Progenitor cell of endocrine pancreas (in vitro differentiated cells): ENCODE data around the gene ZNF576. TPM values are rescaled to one million over a fixed set of nuclear protein-coding genes. Genes with fewer than 3 reads are reported as not detected.
"Not testable (repeated sequence)": the region's sequence is repeated elsewhere in the genome, so short reads cannot be mapped to it uniquely, and the experiment has no call there.

ENCODE experiments used
- DNase-seq: peaks from one replicate; pipeline ENCODE4 v3.0.0; 2021; ENCODE audit warnings: low spot score; ENCODE audit not compliant: unreplicated experiment
- H3K27ac Mint-ChIP-seq: 2 replicates; pipeline ENCODE4 v1.8.0; 2021; ENCODE audit warnings: mild to moderate bottlenecking, moderate library complexity, mixed read lengths
- H3K27me3 Mint-ChIP-seq: 2 replicates; pipeline ENCODE4 v1.8.0; 2021; ENCODE audit warnings: mixed read lengths
- H3K36me3 Mint-ChIP-seq: 2 replicates; pipeline ENCODE4 v1.8.0; 2022; ENCODE audit warnings: mixed read lengths; ENCODE audit not compliant: insufficient read depth
- H3K4me1 Mint-ChIP-seq: 2 replicates; pipeline ENCODE4 v1.8.0; 2021; ENCODE audit warnings: low read depth, mixed read lengths
- H3K4me3 Mint-ChIP-seq: 2 replicates; pipeline ENCODE4 v1.8.0; 2021; ENCODE audit warnings: low read depth, mild to moderate bottlenecking, moderate library complexity, mixed read lengths
- H3K9me3 Mint-ChIP-seq: 2 replicates; pipeline ENCODE4 v1.8.0; 2021; ENCODE audit warnings: low read depth, mixed read lengths
- CTCF ChIP-seq: fragments of 200-600 bp; sonication (generic); IDR thresholded peaks from one replicate; pipeline ENCODE4 v1.5.0; 2021; ENCODE audit warnings: antibody characterized with exemption, mild to moderate bottlenecking; ENCODE audit not compliant: unreplicated experiment
- long read RNA-seq: library from polyadenylated mRNA; unstranded; transcript quantifications from one replicate; pipeline ENCODE4 v2.0.0, GENCODE V29; 2020
- total RNA-seq: library from RNA; stranded (reverse); gene quantifications from 2 replicates; pipeline ENCODE4 v1.2.1, GENCODE V29; 2021

ZNF576 gene
- 15.4 and 15.5 TPM in 2 replicates for total RNA-seq
- long read RNA-seq, transcript ZNF576-201 (3 exons, 2,566 nt) = major isoform, 11 of 18 reads
- long read RNA-seq, partial matches to known transcripts = 0 of 18 reads
- long read RNA-seq, other reads (novel, unspliced or antisense) = 3 of 18 reads

- H3K4me1 Mint-ChIP-seq = peaks cover 26% of the 10 kb centered on the region
- H3K27ac Mint-ChIP-seq = peak within 1 kb of the TSS; percentile 100
- no peak for TF ChIP-seq CTCF
- H3K9me3 Mint-ChIP-seq = no peaks in the 10 kb centered on the region
- H3K27me3 Mint-ChIP-seq = no peaks in the 10 kb centered on the region
- DNase-seq = peak; percentile 100
- H3K4me3 Mint-ChIP-seq = peak within 1 kb of the TSS; percentile 100
- peaks cover 13% of the 10 kb centered on the region for H3K36me3 Mint-ChIP-seq
These were observed at the start of gene ZNF576, which contains the start of gene IRGQ for GRCh38 chr19:43595999-43596841. Gene ZNF576, plus strand, starts transcription at chr19:43596595. Its CDS starts 514 bp downstream, at chr19:43597109. Gene IRGQ, minus strand, starts transcription at chr19:43596134. Its CDS starts 796 bp downstream, at chr19:43595338.

GRCh38 chr19:43547926-43548325, 48.5 kb upstream of the ZNF576 start:
- H3K36me3 Mint-ChIP-seq = peaks cover 33% of the 10 kb centered on the region
- not testable (repeated sequence) for DNase-seq, H3K9me3 Mint-ChIP-seq

GRCh38 chr19:43548706-43549105, 47.7 kb upstream of the ZNF576 start:
- Mint-ChIP-seq H3K27ac (no peak overlapping the region), H3K9me3 (no peaks in the 10 kb centered on the region), H3K4me3 (no peak overlapping the region), H3K4me1 (no peaks in the 10 kb centered on the region), H3K36me3 (peaks cover 31% of the 10 kb centered on the region), H3K27me3 (no peaks in the 10 kb centered on the region)
- TF ChIP-seq CTCF = no peak
- DNase-seq = no peak

More at GRCh38 chr19:43547926-43548325, 48.5 kb upstream of the ZNF576 start:
- H3K27ac Mint-ChIP-seq, H3K4me3 Mint-ChIP-seq, H3K27me3 Mint-ChIP-seq, H3K4me1 Mint-ChIP-seq: not testable (repeated sequence)

- no peak for DNase-seq
- no peaks in the 10 kb centered on the region for H3K27me3 Mint-ChIP-seq
- no peak for TF ChIP-seq CTCF
- peaks cover 28% of the 10 kb centered on the region for H3K36me3 Mint-ChIP-seq
- H3K4me1 Mint-ChIP-seq = no peaks in the 10 kb centered on the region
- no peak overlapping the region for H3K27ac Mint-ChIP-seq
- H3K4me3 Mint-ChIP-seq = no peak overlapping the region
- no peaks in the 10 kb centered on the region for H3K9me3 Mint-ChIP-seq
These were observed 44.8 kb upstream of the ZNF576 start for GRCh38 chr19:43551399-43552197.

GRCh38 chr19:43552198-43552450, 44.3 kb upstream of the ZNF576 start:
- peaks cover 28% of the 10 kb centered on the region for H3K36me3 Mint-ChIP-seq
- DNase-seq = no peak
- H3K27me3 Mint-ChIP-seq = no peaks in the 10 kb centered on the region
- H3K9me3 Mint-ChIP-seq = no peaks in the 10 kb centered on the region
- no peaks in the 10 kb centered on the region for H3K4me1 Mint-ChIP-seq
- no peak for TF ChIP-seq CTCF
- no peak overlapping the region for H3K27ac Mint-ChIP-seq
- H3K4me3 Mint-ChIP-seq = no peak overlapping the region
